CD14-positive monocyte (primary cell): ENCODE measurements around the gene ADAMTS13. TPM values are rescaled to one million over a fixed set of nuclear protein-coding genes. Genes with fewer than 3 reads are reported as not detected.

Experiments used
- DNase-seq, 3 donors: peaks; one replicate each; pipeline ENCODE4 v3.0.0-alpha.2; 2011 to 2022
- H2AFZ ChIP-seq: 2 replicates; pipeline ENCODE4 v1.6.0; 2012; ENCODE audit warnings: mild to moderate bottlenecking, low read depth, low read length, inconsistent platforms; ENCODE audit not compliant: insufficient read depth, poor library complexity, severe bottlenecking
- H3K27ac ChIP-seq, 2 donors: 1 replicate in 1 of 2; 2 replicates in 1 of 2; pipeline ENCODE4 v1.5.1; 2012 to 2013; ENCODE audit warnings: low read length in 2 of 2, control low read depth in 1 of 2, inconsistent platforms in 1 of 2, low read depth in 1 of 2, mild to moderate bottlenecking in 1 of 2
- H3K27me3 ChIP-seq, 2 donors: one replicate each; pipeline versions ENCODE4 v1.6.0 to v1.6.1; 2011 to 2013; ENCODE audit warnings: low read length in 2 of 2; ENCODE audit not compliant: control insufficient read depth in 2 of 2, insufficient read depth in 2 of 2
- H3K36me3 ChIP-seq, 2 donors: replicated peaks in 1 of 2; 1 replicate in 1 of 2; 2 replicates in 1 of 2; pipeline versions ENCODE4 v1.5.1 to v1.6.1; 2012 to 2013; ENCODE audit warnings: low read length in 2 of 2, control low read depth in 1 of 2, inconsistent platforms in 1 of 2, mild to moderate bottlenecking in 1 of 2; ENCODE audit not compliant: insufficient read depth in 2 of 2, control insufficient read depth in 1 of 2
- H3K4me1 ChIP-seq, 2 donors: 1 replicate in 1 of 2; 2 replicates in 1 of 2; pipeline versions ENCODE4 v1.5.1 to v1.6.1; 2012 to 2013; ENCODE audit warnings: low read length in 2 of 2, control low read depth in 1 of 2, inconsistent platforms in 1 of 2, mild to moderate bottlenecking in 1 of 2, moderate library complexity in 1 of 2; ENCODE audit not compliant: insufficient read depth in 2 of 2, control insufficient read depth in 1 of 2
- H3K4me2 ChIP-seq: replicated peaks from 2 replicates; pipeline ENCODE3; 2012; ENCODE audit warnings: low read length, moderate library complexity, mild to moderate bottlenecking; ENCODE audit not compliant: poor library complexity, severe bottlenecking; ENCODE audit errors: extremely low read depth
- H3K4me3 ChIP-seq, 3 experiments: fragments of 200-600 bp in 1 of 3; sonication (generic) in 1 of 3; replicated peaks in 1 of 3; 1 replicate in 2 of 3; 2 replicates in 1 of 3; pipeline ENCODE4 v1.5.1; 2011 to 2013; ENCODE audit warnings: low read length in 3 of 3, mild to moderate bottlenecking in 3 of 3, control low read depth in 2 of 3, low read depth in 2 of 3, inconsistent platforms in 1 of 3, moderate library complexity in 1 of 3
- H3K79me2 ChIP-seq: 2 replicates; pipeline ENCODE4 v1.6.0; 2012; ENCODE audit warnings: mild to moderate bottlenecking, control low read depth, inconsistent platforms, low read length, moderate library complexity; ENCODE audit not compliant: insufficient read depth
- H3K9ac ChIP-seq: 2 replicates; pipeline ENCODE4 v1.6.0; 2017; ENCODE audit warnings: low read length, mild to moderate bottlenecking; ENCODE audit not compliant: insufficient read depth, poor library complexity, severe bottlenecking
- H3K9me3 ChIP-seq, 2 donors: replicated peaks in 1 of 2; 1 replicate in 1 of 2; 2 replicates in 1 of 2; pipeline versions ENCODE4 v1.5.1 to v1.6.1; 2012 to 2013; ENCODE audit warnings: low read length in 2 of 2, control low read depth in 1 of 2; ENCODE audit not compliant: control insufficient read depth in 1 of 2, insufficient read depth in 1 of 2
- H4K20me1 ChIP-seq: 2 replicates; pipeline ENCODE4 v1.6.0; 2012; ENCODE audit warnings: mild to moderate bottlenecking, low read length, control low read depth, moderate library complexity; ENCODE audit not compliant: insufficient read depth
- H3K27ac Mint-ChIP-seq, 7 donors: one replicate each; pipeline ENCODE4 v1.8.0; 2020; ENCODE audit warnings: mild to moderate bottlenecking in 7 of 7, mixed read lengths in 7 of 7, moderate library complexity in 6 of 7, inconsistent platforms in 2 of 7
- H3K27me3 Mint-ChIP-seq, 3 donors: one replicate each; pipeline ENCODE4 v1.8.0; 2021 to 2022; ENCODE audit warnings: low read depth in 3 of 3, mild to moderate bottlenecking in 3 of 3, mixed read lengths in 3 of 3, moderate library complexity in 3 of 3, inconsistent platforms in 1 of 3
- H3K36me3 Mint-ChIP-seq, 2 donors: one replicate each; pipeline ENCODE4 v1.8.0; 2020; ENCODE audit warnings: mixed read lengths in 2 of 2, inconsistent platforms in 1 of 2, mild to moderate bottlenecking in 1 of 2
- H3K4me1 Mint-ChIP-seq: one replicate; pipeline ENCODE4 v1.8.0; 2020; ENCODE audit warnings: mild to moderate bottlenecking, mixed read lengths
- H3K4me3 Mint-ChIP-seq, 2 donors: one replicate each; pipeline ENCODE4 v1.8.0; 2020; ENCODE audit warnings: mild to moderate bottlenecking in 2 of 2, mixed read lengths in 2 of 2, moderate library complexity in 1 of 2
- H3K9me3 Mint-ChIP-seq, 7 donors: one replicate each; pipeline ENCODE4 v1.8.0; 2020 to 2022; ENCODE audit warnings: mixed read lengths in 7 of 7, mild to moderate bottlenecking in 6 of 7, moderate library complexity in 6 of 7, inconsistent platforms in 2 of 7
- CTCF ChIP-seq: fragments of 200-600 bp; IDR thresholded peaks from one replicate; pipeline ENCODE4 v1.8.0; 2022; ENCODE audit warnings: antibody characterized with exemption, mild to moderate bottlenecking
- WGBS: methylation state at CpG from one replicate; pipeline ENCODE4 v1.1.5; 2013; ENCODE audit warnings: missing lambda C conversion rate; ENCODE audit not compliant: insufficient coverage; 5-methylcytosine and 5-hydroxymethylcytosine counted together
- intact Hi-C, 2 donors: fragments of 100-400 bp; cut with micrococcal nuclease; formaldehyde crosslinking; loops; one replicate each; pipeline versions ENCODE4 v1.15.0 to v1.15.1; 2023
- polyA plus RNA-seq, 3 donors: library from polyadenylated mRNA; depleted of rRNA in 1 of 3; unstranded in 2 of 3; stranded (reverse) in 1 of 3; fragments of 300-500 nt in 2 of 3; fragments of >200 nt in 1 of 3; fragmentation: Illumina TruSeq in 2 of 3; gene quantifications; 1 replicate in 2 of 3; 2 replicates in 1 of 3; pipeline ENCODE4 v1.2.3, GENCODE V29; 2012 to 2021

The ADAMTS13 gene
- polyA plus RNA-seq, 3 donors = 0.77 TPM; not detected in 2

DNA sequence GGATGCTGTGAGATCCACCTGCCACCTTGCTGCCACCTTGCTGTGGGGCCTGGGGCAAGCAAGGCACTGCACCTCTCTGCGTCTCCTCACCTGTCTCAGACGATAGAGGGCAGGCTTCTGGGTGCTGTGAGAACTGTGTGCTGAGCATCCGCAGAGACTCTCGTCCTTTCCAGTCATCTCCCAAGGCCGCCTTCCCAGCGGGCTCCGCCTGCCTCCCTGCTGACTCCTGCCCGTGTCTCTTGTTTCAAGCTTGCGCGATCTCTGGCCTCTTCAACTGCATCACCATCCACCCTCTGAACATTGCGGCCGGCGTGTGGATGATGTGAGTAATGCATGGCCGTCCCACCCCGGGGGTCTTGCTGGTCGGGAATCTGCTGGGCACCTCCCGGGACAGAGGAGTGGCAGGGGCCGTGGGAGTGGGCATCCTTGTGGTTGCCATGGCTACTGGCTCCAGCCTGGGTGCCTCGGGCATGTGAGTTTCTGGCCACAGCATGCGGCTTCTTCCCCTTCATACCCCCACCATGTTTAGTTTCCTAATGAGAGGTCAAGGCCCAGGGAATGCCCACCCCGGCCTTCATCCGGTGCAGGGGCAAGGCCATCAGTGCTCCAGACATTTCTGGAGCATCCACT lies 41.2 kb downstream of the ADAMTS13 start:
- Mint-ChIP-seq H3K9me3 (peaks cover 0 to 1% (median 0%) of the 10 kb centered on the region in 7 donors), H3K27ac (no peak overlapping the region), H3K4me3 (peak overlapping the region in 1 of 2 donors; percentile 15), H3K27me3 (peaks cover 12 to 32% (median 13%) of the 10 kb centered on the region in 3 donors), H3K36me3 (no peaks in the 10 kb centered on the region), H3K4me1 (peaks cover 21% of the 10 kb centered on the region)
- DNase-seq = no peak
- no peak overlapping the region for H3K27ac ChIP-seq
- H3K9ac ChIP-seq = no peak overlapping the region
- H3K4me1 ChIP-seq = peaks cover 17 to 22% of the 10 kb centered on the region in 2 donors
- H3K9me3 ChIP-seq = no peaks in the 10 kb centered on the region
- TF ChIP-seq CTCF = no peak
- H3K36me3 ChIP-seq = no peaks in the 10 kb centered on the region
- H4K20me1 ChIP-seq = peaks cover 23% of the 10 kb centered on the region
- no peak overlapping the region for H3K4me3 ChIP-seq
- intact Hi-C loops = no loop called here
- H3K27me3 ChIP-seq = peaks cover 0 to 9% of the 10 kb centered on the region in 2 donors
- 90% methylated on average over 11 of the region's 22 CpGs for WGBS
- no peak overlapping the region for H2AFZ ChIP-seq
- no peak overlapping the region for H3K4me2 ChIP-seq
- no peaks in the 10 kb centered on the region for H3K79me2 ChIP-seq

DNA sequence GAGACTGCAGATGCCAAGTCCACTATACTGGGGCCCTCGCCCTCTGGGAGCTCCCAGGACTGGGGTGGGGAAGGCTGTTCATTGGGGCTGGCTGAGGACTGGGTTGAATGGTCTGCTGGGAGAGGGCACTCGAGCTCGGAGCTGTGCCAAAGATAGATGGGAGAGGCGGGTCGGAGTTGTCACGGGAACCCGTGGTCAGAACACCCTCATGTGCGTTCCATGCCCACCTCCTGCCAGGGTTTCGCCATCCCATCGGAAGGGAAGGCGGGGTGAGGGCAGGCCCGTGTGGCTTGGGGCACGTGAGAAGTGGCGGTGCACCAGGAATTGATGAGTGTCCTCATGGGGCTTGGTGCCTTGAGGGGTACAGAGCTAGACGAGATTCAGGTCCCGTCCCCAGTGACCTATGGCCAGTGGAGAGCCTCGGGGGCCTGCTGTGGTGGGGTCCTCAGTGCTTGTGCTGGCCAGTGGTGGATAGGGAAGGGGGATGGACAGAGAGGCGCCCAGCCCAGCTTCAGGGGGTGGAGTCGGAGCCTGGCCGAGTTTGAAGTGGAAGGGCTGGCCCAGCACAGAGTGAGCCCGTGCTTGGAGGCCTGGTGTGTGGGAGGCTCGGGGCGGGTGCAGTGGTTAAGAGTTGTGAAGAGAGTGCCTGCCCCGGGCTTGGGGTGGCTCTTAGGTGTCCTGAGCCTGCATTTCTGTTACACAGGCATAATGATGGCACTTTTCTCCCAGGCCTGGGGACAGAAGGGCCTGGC lies 41.9 kb downstream of the ADAMTS13 start:
- H2AFZ ChIP-seq = no peak overlapping the region
- DNase-seq = no peak
- no peaks in the 10 kb centered on the region for H3K36me3 ChIP-seq
- H4K20me1 ChIP-seq = peaks cover 30% of the 10 kb centered on the region
- peaks cover 0 to 5% of the 10 kb centered on the region in 2 donors for H3K27me3 ChIP-seq
- no peak for TF ChIP-seq CTCF
- Mint-ChIP-seq H3K4me3 (no peak overlapping the region), H3K36me3 (no peaks in the 10 kb centered on the region), H3K27ac (peak overlapping the region in 1 of 7 donors; percentile 43), H3K27me3 (peaks cover 9 to 26% (median 13%) of the 10 kb centered on the region in 3 donors), H3K9me3 (no peaks in the 10 kb centered on the region), H3K4me1 (peaks cover 15% of the 10 kb centered on the region)
- H3K27ac ChIP-seq = no peak overlapping the region
- no peaks in the 10 kb centered on the region for H3K79me2 ChIP-seq
- peaks cover 11 to 16% of the 10 kb centered on the region in 2 donors for H3K4me1 ChIP-seq
- intact Hi-C loops = no loop called here
- no peak overlapping the region for H3K4me3 ChIP-seq
- 76% methylated on average over 24 of the region's 24 CpGs for WGBS
- H3K9me3 ChIP-seq = no peaks in the 10 kb centered on the region
- H3K9ac ChIP-seq = no peak overlapping the region
- no peak overlapping the region for H3K4me2 ChIP-seq
